SU-DHL-6 (cell line): ENCODE measurements around the gene KRTAP5-4.
A peak's percentile ranks its signal among the peaks of the same experiment; 100 is the strongest.

Experiments used
- H2AFZ ChIP-seq: fragments of 200-600 bp; sonication (generic); 2 replicates; pipeline ENCODE4 v1.6.1; 2014; ENCODE audit warnings: low read depth, mild to moderate bottlenecking, moderate library complexity, mixed read lengths, antibody characterized with exemption, low read length; ENCODE audit not compliant: severe bottlenecking
- H3F3A ChIP-seq: fragments of 200-600 bp; shearing (Covaris generic); 2 replicates; pipeline ENCODE4 v1.6.0; 2016; ENCODE audit warnings: antibody characterized with exemption, mild to moderate bottlenecking; ENCODE audit not compliant: insufficient read depth
- H3K27ac ChIP-seq: fragments of 200-600 bp; sonication (generic); 2 replicates; pipeline ENCODE4 v1.5.1; 2016; ENCODE audit warnings: low read depth, mild to moderate bottlenecking, low read length, moderate library complexity, mixed read lengths
- H3K27me3 ChIP-seq: fragments of 200-600 bp; sonication (generic), shearing (Covaris generic); 2 replicates; pipeline ENCODE4 v1.6.0; 2014; ENCODE audit warnings: mild to moderate bottlenecking, low read length
- H3K36me3 ChIP-seq: fragments of 200-600 bp; sonication (generic); 2 replicates; pipeline ENCODE4 v1.6.1; 2014; ENCODE audit warnings: mild to moderate bottlenecking, low read length, mixed read lengths
- H3K4me2 ChIP-seq: fragments of 300-600, 200-600 bp; shearing (Covaris generic), sonication (generic); 2 replicates; pipeline ENCODE4 v1.6.0; 2014; ENCODE audit warnings: low read length, low read depth, mild to moderate bottlenecking; ENCODE audit not compliant: poor library complexity, severe bottlenecking
- H3K4me3 ChIP-seq: fragments of 200-600 bp; sonication (generic); 2 replicates; pipeline ENCODE4 v1.5.1; 2014; ENCODE audit warnings: antibody characterized with exemption, low read length, mild to moderate bottlenecking, mixed read lengths; ENCODE audit not compliant: insufficient read depth, poor library complexity, severe bottlenecking
- H3K79me2 ChIP-seq: fragments of 200-600 bp; sonication (generic); 2 replicates; pipeline ENCODE4 v1.6.1; 2014; ENCODE audit warnings: mild to moderate bottlenecking, low read length, moderate library complexity; ENCODE audit not compliant: insufficient read depth
- H3K9ac ChIP-seq: fragments of 200-600 bp; sonication (generic); 2 replicates; pipeline ENCODE4 v1.7.0; 2014; ENCODE audit warnings: mild to moderate bottlenecking, low read length
- H3K9me2 ChIP-seq: fragments of 200-600 bp; sonication (generic); replicated peaks from 2 replicates; pipeline ENCODE4 v1.6.1; 2014; ENCODE audit warnings: low read length; ENCODE audit not compliant: insufficient read depth
- H3K9me3 ChIP-seq: fragments of 200-600 bp; sonication (generic); 2 replicates; pipeline ENCODE4 v1.6.1; 2014; ENCODE audit warnings: low read length, mixed read lengths; ENCODE audit not compliant: insufficient read depth
- H4K20me1 ChIP-seq: fragments of 200-600 bp; sonication (generic); 2 replicates; pipeline ENCODE4 v1.6.1; 2014; ENCODE audit warnings: low read depth, mild to moderate bottlenecking, antibody characterized with exemption, low read length, moderate library complexity, mixed read lengths
- EZH2phosphoT487 ChIP-seq: fragments of 200-600 bp; sonication (generic), shearing (Covaris generic); conservative IDR thresholded peaks from 2 replicates; pipeline ENCODE4 v1.6.1; 2018; ENCODE audit warnings: mild to moderate bottlenecking, antibody characterized with exemption, low read length, moderate library complexity, mixed read lengths
- TF ChIP-seq, protein P1 (sequence below): fragments of 200-600 bp; sonication (generic); IDR thresholded peaks from one replicate; pipeline ENCODE4 v1.5.1; 2017; ENCODE audit warnings: antibody characterized with exemption, mild to moderate bottlenecking, low read length, moderate library complexity; ENCODE audit not compliant: insufficient read depth, poor library complexity, severe bottlenecking

KRTAP5-4 gene

DNA sequence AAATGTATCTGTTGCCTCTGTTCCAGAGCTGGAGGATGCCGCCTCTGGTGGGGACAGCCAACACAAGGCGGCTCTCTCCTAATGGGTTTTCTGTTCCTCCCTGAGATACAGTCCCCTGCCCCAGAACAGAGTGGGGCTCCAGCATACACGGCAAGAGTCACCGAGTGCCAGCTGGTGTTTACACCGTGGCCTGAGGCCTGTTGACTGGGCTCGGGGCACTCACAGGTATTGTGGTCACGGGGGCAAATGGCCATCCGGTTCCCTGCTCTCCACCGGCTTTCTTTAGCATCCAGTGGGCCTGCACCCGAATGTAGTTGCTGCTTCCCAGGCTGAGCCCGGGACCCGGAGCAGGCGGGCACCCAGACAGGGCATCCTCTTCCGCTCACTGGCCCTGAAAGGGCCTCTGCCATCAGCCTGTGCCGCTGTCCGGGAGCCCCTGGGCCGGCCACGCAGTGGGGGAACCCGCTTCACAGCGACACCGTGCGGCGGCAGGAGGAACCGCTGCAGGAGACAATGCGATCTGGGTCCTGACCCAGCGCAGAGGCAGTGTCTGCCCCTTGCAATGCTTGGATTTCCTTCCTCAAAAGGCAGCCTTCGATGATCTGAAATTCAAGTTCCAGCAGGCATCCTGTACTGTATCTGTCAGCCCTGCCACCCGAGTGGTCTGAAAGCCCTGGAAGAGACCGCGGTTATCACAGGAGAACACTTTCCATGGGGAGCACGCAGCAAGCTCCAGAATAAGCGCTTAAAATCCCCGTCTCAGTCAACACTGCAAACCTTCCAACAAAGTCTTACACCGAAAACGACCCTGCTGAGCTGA is 6.8 kb upstream of the KRTAP5-4 start:
- Histone ChIP-seq H3K4me2 (no peak overlapping the region), H3K79me2 (no peaks in the 10 kb centered on the region), H3K9me3 (no peaks in the 10 kb centered on the region), H3K27me3 (no peaks in the 10 kb centered on the region), H4K20me1 (no peaks in the 10 kb centered on the region), H3K9ac (no peak overlapping the region), H3K36me3 (no peaks in the 10 kb centered on the region), H3K4me3 (no peak overlapping the region), H3K27ac (no peak overlapping the region), H3F3A (no peaks in the 10 kb centered on the region), H2AFZ (no peak overlapping the region), H3K9me2 (no peaks in the 10 kb centered on the region)
- TF ChIP-seq, protein P1, sequence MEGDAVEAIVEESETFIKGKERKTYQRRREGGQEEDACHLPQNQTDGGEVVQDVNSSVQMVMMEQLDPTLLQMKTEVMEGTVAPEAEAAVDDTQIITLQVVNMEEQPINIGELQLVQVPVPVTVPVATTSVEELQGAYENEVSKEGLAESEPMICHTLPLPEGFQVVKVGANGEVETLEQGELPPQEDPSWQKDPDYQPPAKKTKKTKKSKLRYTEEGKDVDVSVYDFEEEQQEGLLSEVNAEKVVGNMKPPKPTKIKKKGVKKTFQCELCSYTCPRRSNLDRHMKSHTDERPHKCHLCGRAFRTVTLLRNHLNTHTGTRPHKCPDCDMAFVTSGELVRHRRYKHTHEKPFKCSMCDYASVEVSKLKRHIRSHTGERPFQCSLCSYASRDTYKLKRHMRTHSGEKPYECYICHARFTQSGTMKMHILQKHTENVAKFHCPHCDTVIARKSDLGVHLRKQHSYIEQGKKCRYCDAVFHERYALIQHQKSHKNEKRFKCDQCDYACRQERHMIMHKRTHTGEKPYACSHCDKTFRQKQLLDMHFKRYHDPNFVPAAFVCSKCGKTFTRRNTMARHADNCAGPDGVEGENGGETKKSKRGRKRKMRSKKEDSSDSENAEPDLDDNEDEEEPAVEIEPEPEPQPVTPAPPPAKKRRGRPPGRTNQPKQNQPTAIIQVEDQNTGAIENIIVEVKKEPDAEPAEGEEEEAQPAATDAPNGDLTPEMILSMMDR: peak; percentile 98
- no peak for TF ChIP-seq EZH2phosphoT487

DNA sequence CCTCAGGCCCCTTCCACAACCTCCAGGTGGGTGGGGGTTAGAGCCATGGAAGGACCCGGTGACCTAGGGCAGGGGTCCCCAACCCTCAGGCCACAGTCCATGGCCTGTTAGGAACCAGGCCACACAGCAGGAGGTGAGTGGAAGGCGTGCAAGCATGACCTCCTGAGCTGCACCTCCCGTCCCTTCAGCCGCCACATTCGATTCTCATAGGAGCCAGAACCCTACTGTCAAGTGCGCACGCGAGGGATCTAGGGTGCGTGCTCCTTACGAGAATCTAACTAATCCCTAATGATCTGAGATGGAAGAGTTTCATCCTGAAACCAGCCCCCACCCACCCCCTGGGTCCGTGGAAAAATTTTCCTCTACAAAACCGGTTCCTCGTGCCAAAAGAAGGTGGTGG is 3.6 kb upstream of the KRTAP5-4 start:
- Histone ChIP-seq H3K79me2 (no peaks in the 10 kb centered on the region), H3K9me2 (no peaks in the 10 kb centered on the region), H3F3A (no peaks in the 10 kb centered on the region), H2AFZ (no peak overlapping the region), H3K9ac (no peak overlapping the region), H3K36me3 (no peaks in the 10 kb centered on the region), H3K4me3 (no peak overlapping the region), H3K4me2 (no peak overlapping the region), H3K27ac (no peak overlapping the region), H4K20me1 (no peaks in the 10 kb centered on the region), H3K9me3 (no peaks in the 10 kb centered on the region), H3K27me3 (no peaks in the 10 kb centered on the region)
- TF ChIP-seq, protein P1: no peak
- no peak for TF ChIP-seq EZH2phosphoT487

DNA sequence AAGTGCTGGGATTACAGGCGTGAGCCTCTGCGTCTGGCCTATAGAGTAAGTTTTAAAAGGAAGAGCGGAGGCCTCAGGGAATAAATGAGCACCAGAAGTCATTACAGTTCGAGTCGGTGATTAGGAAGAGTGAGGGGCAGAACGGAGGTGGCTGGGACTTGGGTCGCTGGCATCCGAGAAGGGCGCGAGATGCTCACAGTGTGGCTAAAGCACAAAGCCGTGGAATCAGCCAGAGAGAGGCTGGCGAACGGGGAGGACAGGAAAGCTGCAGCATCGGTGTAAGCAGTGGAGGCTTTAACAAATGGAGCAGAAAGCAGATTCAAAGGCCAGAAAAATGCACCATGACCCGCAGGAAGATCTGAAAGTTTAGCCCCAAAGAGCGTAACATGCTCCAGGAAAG is 2.7 kb upstream of the KRTAP5-4 start:
- no peaks in the 10 kb centered on the region for H3K36me3 ChIP-seq
- H3K27me3 ChIP-seq: no peaks in the 10 kb centered on the region
- H4K20me1 ChIP-seq: no peaks in the 10 kb centered on the region; the same call in 1 of the 2 replicates
- no peaks in the 10 kb centered on the region for H3K79me2 ChIP-seq
- H3K9me3 ChIP-seq: no peaks in the 10 kb centered on the region
- no peak overlapping the region for H2AFZ ChIP-seq
- no peak for TF ChIP-seq EZH2phosphoT487
- TF ChIP-seq, protein P1: no peak
- H3K4me2 ChIP-seq: no peak overlapping the region
- H3F3A ChIP-seq: no peaks in the 10 kb centered on the region
- no peaks in the 10 kb centered on the region for H3K9me2 ChIP-seq
- H3K27ac ChIP-seq: no peak overlapping the region
- no peak overlapping the region for H3K4me3 ChIP-seq
- no peak overlapping the region for H3K9ac ChIP-seq
